HG02588 (cell line): ENCODE measurements around the gene MAD1L1.

Experiments
- ATAC-seq: cut with Tn5 transposase; IDR thresholded peaks from one replicate; pipeline ENCODE4 v1.9.1; 2021; ENCODE audit warnings: mild to moderate bottlenecking, moderate library complexity; ENCODE audit not compliant: unreplicated experiment

Gene MAD1L1

DNA sequence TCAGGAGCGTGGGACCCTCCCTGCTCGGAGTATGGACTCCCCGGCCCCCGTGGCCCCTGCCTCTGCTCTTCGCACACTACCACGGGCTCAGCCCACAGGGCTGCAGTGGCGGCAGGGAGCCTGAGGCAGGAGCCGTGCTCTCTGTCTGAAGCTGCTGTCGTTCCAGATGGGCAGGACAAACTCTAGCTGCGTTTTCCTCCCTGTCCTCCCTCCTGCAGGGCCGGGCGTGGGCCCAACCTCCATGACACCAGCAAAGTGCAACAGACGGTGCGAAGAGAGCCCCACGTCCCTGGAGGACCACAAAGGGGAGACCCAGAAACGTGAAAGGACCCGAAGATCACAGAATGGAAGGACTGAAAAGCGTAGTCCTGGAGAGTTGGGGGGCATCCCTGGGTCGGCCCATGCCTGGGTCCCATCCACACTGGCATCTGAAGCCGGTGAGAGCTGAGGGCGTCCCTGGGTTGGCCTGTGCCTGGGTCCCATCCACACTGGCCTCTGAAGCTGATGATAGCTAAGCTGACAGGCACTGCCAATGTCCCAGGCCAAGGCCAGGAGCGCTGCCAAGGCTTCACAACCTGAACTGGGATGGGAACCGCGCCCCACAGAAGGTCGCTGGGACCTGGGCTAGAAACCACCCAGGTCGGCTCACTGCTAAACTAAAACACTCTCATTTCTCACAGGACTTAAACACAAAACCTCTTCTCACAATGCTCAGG, 267.0 kb downstream of the MAD1L1 start:
- no peak for ATAC-seq

- no peak for ATAC-seq
Measured at GRCh38 chr7:1964913-1965578, 267.7 kb downstream of the MAD1L1 start.

GRCh38 chr7:1964211-1964912, 268.4 kb downstream of the MAD1L1 start:
- no peak for ATAC-seq

DNA sequence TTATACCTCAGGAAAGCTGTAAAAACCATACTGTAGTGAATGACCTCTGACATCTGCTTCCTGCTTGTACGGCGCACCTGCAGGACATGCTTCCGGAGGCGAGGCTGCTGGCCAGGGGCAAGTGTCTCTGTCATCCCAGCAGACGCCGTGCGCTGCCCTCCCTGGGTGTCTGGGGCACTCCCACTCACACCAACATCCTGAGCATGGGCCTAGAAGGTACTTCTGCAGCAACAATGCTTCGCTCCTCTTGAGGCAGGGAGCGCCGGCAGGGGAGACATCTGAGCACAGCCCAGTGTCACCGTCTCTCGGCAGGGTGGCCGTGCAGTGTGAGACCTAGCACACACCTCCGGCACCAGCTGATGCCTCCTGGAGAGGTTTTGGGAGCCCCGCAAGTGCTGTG, 269.2 kb downstream of the MAD1L1 start:
- ATAC-seq: no peak

- no peak for ATAC-seq
Measured at GRCh38 chr7:1961701-1962276, 271.0 kb downstream of the MAD1L1 start.

DNA sequence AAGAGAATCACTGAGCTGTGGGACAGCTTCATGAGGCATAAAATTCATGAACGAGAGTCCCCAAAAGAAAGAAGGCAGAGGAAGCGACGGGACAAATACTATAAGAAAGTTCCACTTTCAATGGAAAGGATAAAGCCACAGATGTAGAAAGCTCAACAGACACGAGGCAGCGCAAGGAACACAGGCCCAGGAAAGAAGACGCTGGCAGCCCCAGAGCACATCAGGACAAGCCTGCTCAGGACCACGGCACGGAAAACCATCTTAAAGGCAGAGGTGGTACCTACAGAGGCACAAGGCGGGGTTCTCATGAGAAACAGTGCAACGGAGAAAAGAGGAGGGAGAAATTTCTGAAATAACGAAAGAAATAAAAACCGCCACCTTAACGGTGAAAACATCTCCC, 273.4 kb downstream of the MAD1L1 start:
- ATAC-seq: no peak

DNA sequence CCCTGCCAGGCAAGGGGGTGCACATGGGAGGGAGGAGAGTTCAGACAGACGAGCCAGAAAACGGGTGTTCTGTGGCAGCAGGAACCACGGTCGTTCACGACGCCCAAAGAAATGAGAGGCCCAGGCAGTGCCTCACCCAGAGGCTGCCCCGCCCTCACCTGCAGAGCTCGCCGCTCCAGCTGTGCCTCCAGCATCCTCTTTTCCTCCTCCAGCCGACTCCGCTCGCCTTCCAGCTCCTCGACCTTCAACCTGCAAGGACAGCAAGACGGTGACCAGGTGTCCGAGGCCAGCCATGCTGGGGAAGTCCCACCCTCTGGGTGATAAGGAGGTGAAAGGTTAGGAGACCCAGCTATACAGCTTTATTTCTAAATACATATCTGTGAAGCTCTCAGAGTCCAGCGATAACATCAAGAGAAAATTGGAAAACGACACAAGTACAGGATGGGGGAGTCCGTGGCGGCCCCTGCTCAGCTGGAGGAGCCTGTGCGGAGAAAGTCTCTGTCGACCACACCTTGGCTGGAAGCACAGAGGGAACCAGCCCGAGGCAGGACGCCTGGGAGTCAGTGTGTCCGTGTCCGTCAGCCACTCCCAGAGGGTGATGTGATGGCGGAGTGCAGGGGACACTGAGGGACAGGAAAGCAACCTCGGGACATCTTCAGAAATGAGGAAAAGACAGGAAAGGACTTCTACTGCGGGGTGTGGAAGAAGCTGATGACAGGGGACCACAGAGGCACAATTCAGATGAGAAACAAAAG, 275.1 kb downstream of the MAD1L1 start:
- ATAC-seq: no peak

- no peak for ATAC-seq
Measured at GRCh38 chr7:1956611-1957470, 275.9 kb downstream of the MAD1L1 start.

- no peak for ATAC-seq
Measured at GRCh38 chr7:1956141-1956540, 276.6 kb downstream of the MAD1L1 start.

DNA sequence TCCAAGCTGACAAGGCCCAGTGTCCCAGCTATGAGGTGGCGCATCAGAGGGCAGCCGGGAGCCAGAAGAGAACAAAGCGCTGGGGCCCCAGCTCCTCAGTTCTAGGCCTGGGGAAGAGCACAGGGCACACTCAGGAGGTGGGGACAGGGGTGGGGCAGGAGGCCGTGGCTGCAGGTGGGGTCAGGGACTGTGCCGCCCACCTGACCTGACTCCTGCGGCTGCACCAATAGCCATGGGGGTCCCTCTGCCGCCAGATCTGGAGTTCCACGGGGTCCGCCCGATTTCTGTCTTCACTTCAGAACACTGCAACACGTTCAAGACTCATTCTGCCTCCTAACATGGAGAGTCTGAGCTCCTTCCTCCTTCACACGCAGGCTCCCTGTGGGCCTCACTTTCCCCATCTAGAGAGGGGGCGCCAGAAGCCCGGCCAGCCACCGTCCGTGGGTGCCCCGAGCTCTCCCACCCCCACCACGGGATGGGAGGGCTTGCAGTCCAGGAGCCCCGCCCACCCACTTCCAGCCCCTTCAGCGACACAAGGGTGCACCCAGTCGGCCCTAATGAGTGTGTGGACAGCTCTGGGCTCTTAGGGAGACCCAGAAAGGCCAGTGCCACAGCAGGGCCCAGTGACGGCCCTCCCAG, 278.3 kb downstream of the MAD1L1 start:
- ATAC-seq: no peak

GRCh38 chr7:1953199-1954190, 279.2 kb downstream of the MAD1L1 start:
- no peak for ATAC-seq

DNA sequence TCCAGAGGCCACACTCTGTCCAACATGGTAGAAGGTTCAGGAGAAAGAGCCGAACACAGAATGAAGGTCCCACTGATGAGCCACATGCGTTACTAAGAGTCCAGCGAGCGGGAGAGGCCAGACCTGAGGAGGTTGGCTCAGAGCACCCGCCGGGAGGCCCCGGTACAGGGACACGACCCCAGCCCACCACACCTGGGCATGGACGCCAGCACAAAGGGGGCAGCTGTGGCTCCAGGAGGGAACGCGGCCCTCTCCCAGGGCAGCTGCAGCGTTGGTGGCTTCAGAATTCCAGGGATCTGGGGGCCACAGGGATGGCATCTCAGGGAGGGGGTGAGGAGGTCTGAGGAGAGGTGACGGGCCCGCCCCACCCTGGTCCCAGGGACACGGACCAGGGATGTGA, 280.0 kb downstream of the MAD1L1 start:
- no peak for ATAC-seq

- no peak for ATAC-seq
Measured at GRCh38 chr7:1952169-1952760, 280.5 kb downstream of the MAD1L1 start.

GRCh38 chr7:1951600-1951999, 281.1 kb downstream of the MAD1L1 start:
- no peak for ATAC-seq

- ATAC-seq: no peak
Measured at GRCh38 chr7:1951159-1951536, 281.6 kb downstream of the MAD1L1 start.

DNA sequence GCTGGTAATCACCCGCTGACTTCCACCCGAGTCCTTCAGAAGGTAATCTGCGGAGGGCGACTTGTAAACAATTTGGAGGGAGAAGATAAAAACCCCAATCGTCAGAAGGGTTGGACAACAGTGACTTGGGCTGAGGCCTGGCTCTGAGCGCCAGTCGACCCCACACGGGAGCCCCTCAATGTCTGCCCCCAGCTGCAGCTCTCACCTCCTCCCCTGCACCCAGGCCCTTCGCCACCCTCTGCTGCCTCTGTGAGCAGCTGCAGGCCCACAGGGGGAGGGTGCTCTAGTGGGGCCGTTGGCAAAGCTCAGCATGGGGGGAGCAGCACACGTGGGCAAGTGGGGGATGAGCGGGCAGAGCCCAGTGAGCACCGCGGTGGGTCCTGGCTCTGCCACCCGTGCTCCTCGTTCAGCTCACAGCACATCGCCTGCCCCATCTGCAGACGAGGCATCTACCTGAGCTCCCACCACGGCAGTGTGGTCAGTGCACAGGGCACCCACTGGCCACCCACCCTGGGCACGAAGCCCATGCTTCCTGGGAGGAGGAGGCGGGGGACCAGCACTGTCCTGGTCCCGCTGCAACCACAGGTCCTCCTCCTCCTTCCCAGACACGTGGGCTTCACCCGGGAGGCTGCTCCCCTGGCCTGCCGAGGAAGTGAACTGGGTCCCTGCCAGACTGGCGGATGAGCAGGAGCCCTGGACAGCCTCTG, 282.1 kb downstream of the MAD1L1 start:
- no peak for ATAC-seq

DNA sequence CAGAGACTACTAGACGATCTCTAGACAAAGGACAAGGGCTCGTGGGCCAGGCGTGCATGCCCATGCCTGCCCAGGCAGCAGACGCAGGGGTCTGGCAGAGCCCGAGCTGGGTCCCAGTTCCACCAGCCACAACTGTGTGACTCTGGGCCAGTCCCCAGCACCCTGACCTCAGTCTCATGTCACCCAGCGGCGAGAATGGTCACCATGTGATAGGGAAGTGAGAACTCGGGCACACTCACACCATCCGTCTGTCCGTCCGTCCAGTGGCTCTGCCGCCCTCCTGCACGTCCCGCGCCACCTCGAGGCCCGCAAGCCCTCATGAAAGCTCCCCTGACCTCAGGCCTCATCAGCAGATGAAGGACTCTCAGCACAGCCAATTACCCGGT, 282.7 kb downstream of the MAD1L1 start:
- ATAC-seq: no peak

GRCh38 chr7:1949681-1950055, 283.1 kb downstream of the MAD1L1 start:
- no peak for ATAC-seq
